ENCODE results near the gene CACNA1H.

CACNA1H gene

GRCh38 chr16:1133271-1133670 is 19.6 kb upstream of the CACNA1H start:
- Histone ChIP-seq H3K79me2 (ENCODE audit: low read length) (no peaks in the 10 kb centered on the region), H3K4me1 (ENCODE audit: low read length) (no peaks in the 10 kb centered on the region), H3K36me3 (replicated peaks; ENCODE audit: low read depth, low read length) (no peaks in the 10 kb centered on the region), H3K27ac (ENCODE audit: low read length) (no peak overlapping the region), H3K4me2 (ENCODE audit: low read length) (no peak overlapping the region), H3K9me3 (ENCODE audit: insufficient read depth, low read length) (no peaks in the 10 kb centered on the region), H3K4me3 (ENCODE audit: low read length) (no peak overlapping the region), H2AFZ (ENCODE audit: low read depth, low read length) (no peak overlapping the region), H3K27me3 (ENCODE audit: low read depth, low read length) (no peaks in the 10 kb centered on the region), H3K9ac (ENCODE audit: low read length) (no peak overlapping the region), H4K20me1 (ENCODE audit: insufficient read depth, low read length) (no peaks in the 10 kb centered on the region)
- no peak for TF ChIP-seq EZH2phosphoT487 (IDR thresholded peaks at IDR 0.05; ENCODE audit: low read depth)
- TF ChIP-seq CTCF (IDR thresholded peaks at IDR 0.05; ENCODE audit: low read depth, low read length) = no peak

- no peak overlapping the region for H3K4me2 ChIP-seq (ENCODE audit: low read length)
- no peak overlapping the region for H3K4me3 ChIP-seq (ENCODE audit: low read length)
- no peaks in the 10 kb centered on the region for H3K9me3 ChIP-seq (ENCODE audit: insufficient read depth, low read length)
- TF ChIP-seq CTCF (IDR thresholded peaks at IDR 0.05; ENCODE audit: low read depth, low read length) (no peak), EZH2phosphoT487 (IDR thresholded peaks at IDR 0.05; ENCODE audit: low read depth) (no peak)
- no peaks in the 10 kb centered on the region for H3K36me3 ChIP-seq (replicated peaks; ENCODE audit: low read depth, low read length)
- no peaks in the 10 kb centered on the region for H3K4me1 ChIP-seq (ENCODE audit: low read length)
- no peaks in the 10 kb centered on the region for H3K27me3 ChIP-seq (ENCODE audit: low read depth, low read length)
- no peaks in the 10 kb centered on the region for H4K20me1 ChIP-seq (ENCODE audit: insufficient read depth, low read length)
- no peak overlapping the region for H2AFZ ChIP-seq (ENCODE audit: low read depth, low read length)
- H3K79me2 ChIP-seq (ENCODE audit: low read length) = no peaks in the 10 kb centered on the region
- no peak overlapping the region for H3K9ac ChIP-seq (ENCODE audit: low read length)
- no peak overlapping the region for H3K27ac ChIP-seq (ENCODE audit: low read length)
These were observed 18.9 kb upstream of the CACNA1H start for GRCh38 chr16:1133810-1134520.

- H3K4me3 ChIP-seq (ENCODE audit: low read length) = no peak overlapping the region
- TF ChIP-seq EZH2phosphoT487 (IDR thresholded peaks at IDR 0.05; ENCODE audit: low read depth) (no peak), CTCF (IDR thresholded peaks at IDR 0.05; ENCODE audit: low read depth, low read length) (no peak)
- no peak overlapping the region for H3K27ac ChIP-seq (ENCODE audit: low read length)
- H3K79me2 ChIP-seq (ENCODE audit: low read length) = no peaks in the 10 kb centered on the region
- H3K9ac ChIP-seq (ENCODE audit: low read length) = no peak overlapping the region
- H3K36me3 ChIP-seq (replicated peaks; ENCODE audit: low read depth, low read length) = no peaks in the 10 kb centered on the region
- H4K20me1 ChIP-seq (ENCODE audit: insufficient read depth, low read length) = no peaks in the 10 kb centered on the region
- no peaks in the 10 kb centered on the region for H3K27me3 ChIP-seq (ENCODE audit: low read depth, low read length)
- no peaks in the 10 kb centered on the region for H3K4me1 ChIP-seq (ENCODE audit: low read length)
- no peak overlapping the region for H2AFZ ChIP-seq (ENCODE audit: low read depth, low read length)
- H3K9me3 ChIP-seq (ENCODE audit: insufficient read depth, low read length) = no peaks in the 10 kb centered on the region
- H3K4me2 ChIP-seq (ENCODE audit: low read length) = no peak overlapping the region
These were observed 18.0 kb upstream of the CACNA1H start for GRCh38 chr16:1134776-1135458.

- no peak overlapping the region for H3K9ac ChIP-seq (ENCODE audit: low read length)
- no peak overlapping the region for H2AFZ ChIP-seq (ENCODE audit: low read depth, low read length)
- H3K27me3 ChIP-seq (ENCODE audit: low read depth, low read length) = no peaks in the 10 kb centered on the region
- H3K4me1 ChIP-seq (ENCODE audit: low read length) = no peaks in the 10 kb centered on the region
- TF ChIP-seq CTCF (IDR thresholded peaks at IDR 0.05; ENCODE audit: low read depth, low read length) (no peak), EZH2phosphoT487 (IDR thresholded peaks at IDR 0.05; ENCODE audit: low read depth) (no peak)
- no peak overlapping the region for H3K27ac ChIP-seq (ENCODE audit: low read length)
- no peaks in the 10 kb centered on the region for H3K9me3 ChIP-seq (ENCODE audit: insufficient read depth, low read length)
- no peaks in the 10 kb centered on the region for H3K36me3 ChIP-seq (replicated peaks; ENCODE audit: low read depth, low read length)
- H3K4me3 ChIP-seq (ENCODE audit: low read length) = no peak overlapping the region
- H3K79me2 ChIP-seq (ENCODE audit: low read length) = no peaks in the 10 kb centered on the region
- H4K20me1 ChIP-seq (ENCODE audit: insufficient read depth, low read length) = no peaks in the 10 kb centered on the region
- H3K4me2 ChIP-seq (ENCODE audit: low read length) = no peak overlapping the region
These were observed 17.5 kb upstream of the CACNA1H start for GRCh38 chr16:1135459-1135825.

Measured in OCI-LY3 (cell line).